NCI-H226 (cell line): ENCODE data around the gene BORCS5.

Experiments used
- DNase-seq: peaks from one replicate; pipeline ENCODE4 v3.0.0-alpha.2; 2015

The BORCS5 gene

DNA sequence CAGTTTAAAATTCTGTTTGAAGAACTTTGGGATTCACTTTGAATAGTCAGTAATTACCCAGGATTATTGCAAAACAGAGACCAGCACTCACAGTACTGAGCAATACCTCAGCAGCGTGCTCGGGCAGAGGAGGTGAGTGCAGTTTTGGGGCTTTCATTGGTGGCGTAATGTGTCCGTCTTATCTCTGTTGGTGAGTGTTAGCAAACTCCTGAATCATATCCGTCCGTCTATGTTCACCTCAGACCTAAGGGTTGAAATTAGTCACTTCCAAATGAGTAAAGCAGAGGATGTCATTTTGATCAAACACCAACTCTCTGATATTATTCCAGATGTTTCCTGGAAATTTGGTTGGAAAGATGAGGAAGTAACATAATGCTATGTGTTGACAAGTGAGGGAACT is 82.8 kb downstream of the BORCS5 start:
- peak; percentile 95 for DNase-seq

DNA sequence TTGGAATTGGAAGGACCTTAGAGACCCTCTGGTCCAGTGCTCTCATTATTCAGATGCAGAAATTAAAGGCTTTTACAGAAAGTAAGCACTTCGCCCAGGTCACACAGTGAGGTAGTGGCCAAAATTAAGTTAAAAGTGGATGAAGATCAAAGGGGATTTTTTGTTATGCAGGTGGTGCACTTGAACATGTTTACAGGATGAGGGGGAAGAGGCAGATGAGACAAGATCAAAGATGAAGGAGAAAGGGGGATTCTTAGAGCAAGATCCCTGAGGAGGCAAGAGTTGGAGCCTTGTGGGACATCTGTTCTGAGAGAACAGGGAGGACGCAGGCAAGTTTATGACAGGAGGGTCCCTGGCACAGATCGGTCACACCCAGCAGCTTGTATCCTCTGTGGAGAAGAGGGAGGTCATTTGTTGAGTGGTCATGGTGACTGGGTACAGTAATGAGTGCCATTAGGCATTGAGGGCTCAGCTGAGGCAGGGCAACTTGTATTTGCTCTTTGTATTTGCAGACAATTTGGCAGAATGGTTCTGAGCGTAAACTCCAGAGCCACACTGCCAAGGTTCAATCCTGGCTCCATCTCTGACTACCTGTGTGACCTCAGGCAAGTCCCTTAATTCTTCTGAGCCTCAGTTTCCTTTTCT is 84.0 kb downstream of the BORCS5 start:
- no peak for DNase-seq

- DNase-seq: no peak
These were observed 84.5 kb downstream of the BORCS5 start for GRCh38 chr12:12441429-12441807.

DNA sequence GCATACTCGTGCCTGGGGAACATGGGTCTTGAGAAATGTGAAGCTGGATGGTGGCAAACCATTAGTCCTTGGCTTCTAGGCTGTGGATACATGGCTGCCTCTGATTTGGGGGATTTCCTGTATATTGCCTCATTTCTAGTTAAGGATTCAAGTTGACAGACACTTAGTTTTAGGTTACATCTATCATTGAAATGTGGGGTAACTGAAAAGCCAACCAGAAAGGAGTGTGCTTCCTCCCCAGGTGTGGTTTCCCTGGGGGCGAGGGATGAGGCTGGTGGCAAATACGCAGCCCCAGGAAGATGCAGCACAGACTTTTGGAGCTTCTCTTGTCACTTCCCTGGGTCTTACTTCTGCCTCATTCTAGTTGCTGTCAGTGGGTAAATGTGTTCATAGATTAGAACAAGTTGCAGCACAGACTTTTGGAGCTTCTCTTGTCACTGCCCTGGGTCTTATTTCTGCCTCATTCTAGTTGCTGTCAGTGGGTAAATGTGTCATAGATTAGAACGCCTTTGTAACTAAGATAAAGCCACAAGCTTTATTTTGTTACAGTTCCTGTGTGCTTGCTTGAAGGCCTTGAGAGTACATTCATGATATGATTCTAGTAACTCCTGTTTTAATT is 85.1 kb downstream of the BORCS5 start:
- peak; percentile 43 for DNase-seq

DNA sequence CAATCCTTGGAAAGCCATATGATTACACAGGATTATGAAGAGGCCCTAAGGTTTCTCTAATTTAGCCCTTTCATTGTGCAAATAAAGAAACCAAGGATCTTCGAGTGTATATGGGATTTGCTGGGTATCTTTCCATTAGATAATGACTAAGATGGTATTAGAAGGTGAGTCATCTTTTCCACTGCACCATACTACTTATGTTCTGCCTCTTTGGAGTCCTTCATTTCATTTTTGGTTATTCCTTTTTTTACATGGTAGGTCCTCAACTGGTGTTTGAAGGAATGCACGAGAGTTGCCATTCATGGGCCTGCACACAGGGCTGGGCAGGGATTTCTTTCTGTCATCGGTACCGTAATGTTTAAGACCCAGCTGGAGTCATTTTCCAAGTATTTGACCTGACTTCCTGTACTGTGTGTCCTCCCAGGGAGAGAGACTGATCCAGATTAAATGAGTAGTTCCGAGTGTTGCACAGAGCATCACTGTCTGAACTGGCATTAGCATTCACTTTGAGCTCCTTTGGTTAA is 85.7 kb downstream of the BORCS5 start:
- peak; percentile 55 for DNase-seq

DNA sequence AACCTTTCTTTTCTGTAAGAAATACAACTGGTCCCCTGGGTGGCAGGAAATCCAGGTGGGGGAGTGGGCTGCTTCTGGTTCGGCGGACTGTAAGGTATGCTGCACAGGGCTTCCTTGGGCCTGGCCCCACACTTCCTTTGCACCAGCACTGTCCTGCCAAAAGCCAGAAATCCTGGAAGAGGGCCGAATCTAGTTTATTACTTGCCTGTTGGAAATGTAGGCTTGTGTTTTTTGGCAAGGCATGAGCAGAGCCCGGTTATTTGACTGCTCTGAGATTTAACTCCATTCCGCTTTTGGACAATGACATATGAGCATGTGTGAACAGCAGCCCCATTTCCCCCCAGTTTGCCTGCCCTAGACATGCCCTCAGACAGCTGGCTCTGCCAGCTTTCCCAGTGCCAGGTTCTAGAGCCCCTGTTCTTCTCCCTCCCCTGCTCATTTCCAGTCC is 86.6 kb downstream of the BORCS5 start:
- DNase-seq: no peak

GRCh38 chr12:12445165-12445881 is 88.4 kb downstream of the BORCS5 start:
- no peak for DNase-seq

- no peak for DNase-seq
These were observed 89.0 kb downstream of the BORCS5 start for GRCh38 chr12:12445882-12446181.

GRCh38 chr12:12446786-12447185 is 89.9 kb downstream of the BORCS5 start:
- no peak for DNase-seq

DNA sequence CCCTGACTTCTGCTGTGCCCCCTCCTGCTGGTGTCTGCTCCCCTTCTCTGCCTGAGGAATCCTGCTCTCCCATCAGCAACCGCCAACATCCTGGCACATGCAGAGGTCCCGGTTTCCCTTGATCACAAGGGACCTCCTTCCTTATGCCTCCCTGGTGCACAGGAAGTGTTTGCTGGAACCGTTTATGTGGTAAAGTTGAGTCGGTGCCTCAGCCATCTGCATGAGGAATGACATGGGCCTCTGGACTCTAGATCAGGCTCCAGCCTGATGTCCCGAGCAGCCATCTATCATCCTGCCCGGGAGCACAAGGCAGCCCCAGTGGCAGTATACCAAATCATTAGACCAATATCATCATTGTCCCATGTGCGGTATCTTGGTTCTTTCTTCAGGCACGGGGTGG is 90.4 kb downstream of the BORCS5 start:
- no peak for DNase-seq

GRCh38 chr12:12447837-12448236 is 91.0 kb downstream of the BORCS5 start:
- DNase-seq: no peak

DNA sequence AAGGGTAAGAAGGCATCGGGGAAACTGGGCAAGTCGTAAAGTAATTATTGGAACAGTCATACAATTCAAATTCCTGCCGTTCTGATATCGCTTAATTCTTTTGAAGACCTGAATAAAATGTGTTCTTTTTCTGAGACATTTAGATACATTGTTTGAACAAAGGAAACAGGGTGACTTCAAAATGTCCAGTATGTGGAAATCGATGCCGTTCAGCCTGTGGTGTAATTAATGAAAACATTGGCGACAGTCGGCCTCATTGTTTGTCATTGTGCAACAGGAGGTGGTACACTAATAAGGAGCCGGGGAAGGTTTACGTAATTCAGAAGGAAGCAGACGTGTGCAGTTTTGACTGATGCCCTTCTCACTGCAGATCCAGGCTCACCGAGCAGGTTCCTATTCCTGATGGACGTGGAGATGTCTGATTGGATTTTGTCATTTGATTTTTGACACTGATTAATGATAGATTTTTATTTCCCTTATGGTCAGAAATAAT is 92.7 kb downstream of the BORCS5 start:
- DNase-seq: no peak

GRCh38 chr12:12450043-12450471 is 93.2 kb downstream of the BORCS5 start:
- no peak for DNase-seq

- no peak for DNase-seq
These were observed 94.2 kb downstream of the BORCS5 start for GRCh38 chr12:12451098-12451497.

DNA sequence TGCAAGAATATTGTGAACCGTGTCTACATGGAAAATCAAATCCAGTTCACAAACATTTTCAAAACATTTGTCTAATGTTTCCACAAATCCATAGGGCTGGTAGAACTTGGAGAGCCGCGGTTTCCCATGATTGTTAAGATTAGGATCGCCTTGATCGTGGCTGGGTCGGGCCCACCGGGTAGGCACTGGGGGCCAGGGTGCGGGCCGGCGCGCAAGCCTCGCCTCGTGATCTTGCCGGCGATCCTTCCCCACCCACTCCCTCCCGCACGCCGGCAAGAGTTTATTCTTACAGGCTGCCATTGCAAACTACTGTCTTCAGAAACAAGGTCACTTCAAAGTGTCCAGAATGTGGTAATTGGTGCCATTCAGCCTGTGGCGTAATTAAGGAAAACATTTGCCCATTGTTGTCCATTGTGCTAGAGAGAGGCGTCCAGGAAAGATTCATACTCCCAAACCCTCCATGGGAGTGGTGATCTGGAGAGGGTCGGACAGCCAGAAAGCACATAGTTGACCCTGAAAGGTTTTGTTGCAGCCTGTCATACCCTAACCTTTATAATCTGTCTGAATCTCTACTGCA is 95.5 kb downstream of the BORCS5 start:
- no peak for DNase-seq

DNA sequence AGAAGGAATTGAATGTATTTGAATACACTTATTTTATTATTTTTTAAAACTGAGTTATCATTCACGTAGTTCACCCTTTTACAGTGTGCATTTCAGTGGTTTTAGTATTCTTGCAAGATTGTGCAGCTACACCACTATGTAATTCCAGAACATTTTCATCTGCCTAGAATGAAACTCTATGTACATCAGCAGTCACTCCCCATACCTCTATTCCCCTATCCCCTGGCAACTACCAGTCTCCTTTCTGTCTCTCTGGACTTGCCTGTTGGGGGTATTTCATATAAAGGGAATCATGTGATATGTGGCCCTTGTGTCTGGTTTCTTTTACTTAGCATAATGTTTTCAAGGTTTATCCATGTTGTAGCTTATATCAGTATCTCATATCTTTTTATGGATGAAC is 96.8 kb downstream of the BORCS5 start:
- no peak for DNase-seq

GRCh38 chr12:12454315-12454714 is 97.4 kb downstream of the BORCS5 start:
- no peak for DNase-seq

- no peak for DNase-seq
These were observed 99.8 kb downstream of the BORCS5 start for GRCh38 chr12:12456637-12457036.

GRCh38 chr12:12460935-12461922 is 104.4 kb downstream of the BORCS5 start:
- DNase-seq: no peak

DNA sequence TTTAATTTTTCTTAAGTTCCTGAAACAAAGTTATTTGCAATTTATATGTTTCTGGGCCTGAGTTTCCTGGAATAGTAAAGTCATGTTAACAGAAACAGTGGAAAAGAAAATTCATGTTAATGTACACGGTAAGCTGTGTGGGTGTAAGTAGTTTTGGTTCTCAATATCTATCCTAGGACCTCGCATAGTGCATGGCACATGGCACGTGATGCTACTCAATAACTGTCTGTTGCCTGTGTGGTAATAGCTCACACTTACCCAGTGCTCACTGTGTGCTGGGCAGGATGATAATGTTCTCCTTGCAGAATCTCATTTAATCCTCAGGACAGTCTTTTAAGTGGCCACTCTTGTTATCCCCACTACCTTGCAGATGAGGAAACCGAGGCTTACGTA is 105.0 kb downstream of the BORCS5 start:
- no peak for DNase-seq

DNA sequence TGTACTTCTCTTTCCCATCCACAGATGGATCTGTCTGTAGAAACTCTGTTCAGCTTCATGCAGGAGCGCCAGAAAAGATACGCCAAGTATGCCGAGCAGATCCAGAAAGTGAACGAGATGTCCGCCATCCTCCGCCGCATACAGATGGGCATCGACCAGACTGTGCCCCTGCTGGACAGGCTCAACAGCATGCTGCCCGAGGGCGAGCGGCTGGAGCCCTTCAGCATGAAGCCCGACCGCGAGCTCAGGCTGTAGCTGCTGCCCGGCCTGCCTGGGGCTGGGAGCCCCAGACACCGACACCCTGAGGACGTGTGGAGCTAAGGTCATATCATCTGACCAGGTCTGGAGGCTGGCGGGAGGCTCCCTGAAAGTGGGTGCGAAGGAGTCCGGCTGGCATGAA is 108.6 kb downstream of the BORCS5 start:
- no peak for DNase-seq

DNA sequence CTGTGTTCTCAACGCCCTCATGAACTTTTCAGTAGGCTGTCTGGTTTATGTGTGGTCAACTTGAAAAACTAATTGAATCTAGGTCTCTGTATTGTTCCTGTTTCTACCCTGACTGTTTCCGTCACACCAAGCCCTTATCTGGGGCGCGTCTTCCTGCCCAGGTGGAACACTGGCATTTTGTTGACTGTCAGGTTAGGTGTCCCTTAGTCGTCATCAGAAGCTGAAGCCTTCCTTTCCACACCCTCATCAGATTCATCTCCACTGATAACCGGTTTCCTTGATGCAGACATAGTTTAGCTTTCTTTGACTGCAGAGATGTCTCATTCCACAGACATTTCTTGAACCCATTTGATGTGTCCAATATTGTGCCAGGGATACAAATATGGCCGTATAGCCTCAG is 109.3 kb downstream of the BORCS5 start:
- no peak for DNase-seq
